CD14-positive monocyte (primary cell): ENCODE results near the gene CCDC197. TPM values are rescaled to one million over a fixed set of nuclear protein-coding genes. Genes with fewer than 3 reads are reported as not detected.
A peak's percentile ranks its signal among the peaks of the same experiment; 100 is the strongest.

Experiments used
- DNase-seq, 3 donors: peaks; one replicate each; pipeline ENCODE4 v3.0.0-alpha.2; 2011 to 2022
- H2AFZ ChIP-seq: 2 replicates; pipeline ENCODE4 v1.6.0; 2012; ENCODE audit warnings: mild to moderate bottlenecking, low read depth, low read length, inconsistent platforms; ENCODE audit not compliant: insufficient read depth, poor library complexity, severe bottlenecking
- H3K27ac ChIP-seq, 2 donors: 1 replicate in 1 of 2; 2 replicates in 1 of 2; pipeline ENCODE4 v1.5.1; 2012 to 2013; ENCODE audit warnings: low read length in 2 of 2, control low read depth in 1 of 2, inconsistent platforms in 1 of 2, low read depth in 1 of 2, mild to moderate bottlenecking in 1 of 2
- H3K27me3 ChIP-seq, 2 donors: one replicate each; pipeline versions ENCODE4 v1.6.0 to v1.6.1; 2011 to 2013; ENCODE audit warnings: low read length in 2 of 2; ENCODE audit not compliant: control insufficient read depth in 2 of 2, insufficient read depth in 2 of 2
- H3K36me3 ChIP-seq, 2 donors: replicated peaks in 1 of 2; 1 replicate in 1 of 2; 2 replicates in 1 of 2; pipeline versions ENCODE4 v1.5.1 to v1.6.1; 2012 to 2013; ENCODE audit warnings: low read length in 2 of 2, control low read depth in 1 of 2, inconsistent platforms in 1 of 2, mild to moderate bottlenecking in 1 of 2; ENCODE audit not compliant: insufficient read depth in 2 of 2, control insufficient read depth in 1 of 2
- H3K4me1 ChIP-seq, 2 donors: 1 replicate in 1 of 2; 2 replicates in 1 of 2; pipeline versions ENCODE4 v1.5.1 to v1.6.1; 2012 to 2013; ENCODE audit warnings: low read length in 2 of 2, control low read depth in 1 of 2, inconsistent platforms in 1 of 2, mild to moderate bottlenecking in 1 of 2, moderate library complexity in 1 of 2; ENCODE audit not compliant: insufficient read depth in 2 of 2, control insufficient read depth in 1 of 2
- H3K4me2 ChIP-seq: replicated peaks from 2 replicates; pipeline ENCODE3; 2012; ENCODE audit warnings: low read length, moderate library complexity, mild to moderate bottlenecking; ENCODE audit not compliant: poor library complexity, severe bottlenecking; ENCODE audit errors: extremely low read depth
- H3K4me3 ChIP-seq, 3 experiments: fragments of 200-600 bp in 1 of 3; sonication (generic) in 1 of 3; replicated peaks in 1 of 3; 1 replicate in 2 of 3; 2 replicates in 1 of 3; pipeline ENCODE4 v1.5.1; 2011 to 2013; ENCODE audit warnings: low read length in 3 of 3, mild to moderate bottlenecking in 3 of 3, control low read depth in 2 of 3, low read depth in 2 of 3, inconsistent platforms in 1 of 3, moderate library complexity in 1 of 3
- H3K79me2 ChIP-seq: 2 replicates; pipeline ENCODE4 v1.6.0; 2012; ENCODE audit warnings: mild to moderate bottlenecking, control low read depth, inconsistent platforms, low read length, moderate library complexity; ENCODE audit not compliant: insufficient read depth
- H3K9ac ChIP-seq: 2 replicates; pipeline ENCODE4 v1.6.0; 2017; ENCODE audit warnings: low read length, mild to moderate bottlenecking; ENCODE audit not compliant: insufficient read depth, poor library complexity, severe bottlenecking
- H3K9me3 ChIP-seq, 2 donors: replicated peaks in 1 of 2; 1 replicate in 1 of 2; 2 replicates in 1 of 2; pipeline versions ENCODE4 v1.5.1 to v1.6.1; 2012 to 2013; ENCODE audit warnings: low read length in 2 of 2, control low read depth in 1 of 2; ENCODE audit not compliant: control insufficient read depth in 1 of 2, insufficient read depth in 1 of 2
- H4K20me1 ChIP-seq: 2 replicates; pipeline ENCODE4 v1.6.0; 2012; ENCODE audit warnings: mild to moderate bottlenecking, low read length, control low read depth, moderate library complexity; ENCODE audit not compliant: insufficient read depth
- H3K27ac Mint-ChIP-seq, 7 donors: one replicate each; pipeline ENCODE4 v1.8.0; 2020; ENCODE audit warnings: mild to moderate bottlenecking in 7 of 7, mixed read lengths in 7 of 7, moderate library complexity in 6 of 7, inconsistent platforms in 2 of 7
- H3K27me3 Mint-ChIP-seq, 3 donors: one replicate each; pipeline ENCODE4 v1.8.0; 2021 to 2022; ENCODE audit warnings: low read depth in 3 of 3, mild to moderate bottlenecking in 3 of 3, mixed read lengths in 3 of 3, moderate library complexity in 3 of 3, inconsistent platforms in 1 of 3
- H3K36me3 Mint-ChIP-seq, 2 donors: one replicate each; pipeline ENCODE4 v1.8.0; 2020; ENCODE audit warnings: mixed read lengths in 2 of 2, inconsistent platforms in 1 of 2, mild to moderate bottlenecking in 1 of 2
- H3K4me1 Mint-ChIP-seq: one replicate; pipeline ENCODE4 v1.8.0; 2020; ENCODE audit warnings: mild to moderate bottlenecking, mixed read lengths
- H3K4me3 Mint-ChIP-seq, 2 donors: one replicate each; pipeline ENCODE4 v1.8.0; 2020; ENCODE audit warnings: mild to moderate bottlenecking in 2 of 2, mixed read lengths in 2 of 2, moderate library complexity in 1 of 2
- H3K9me3 Mint-ChIP-seq, 7 donors: one replicate each; pipeline ENCODE4 v1.8.0; 2020 to 2022; ENCODE audit warnings: mixed read lengths in 7 of 7, mild to moderate bottlenecking in 6 of 7, moderate library complexity in 6 of 7, inconsistent platforms in 2 of 7
- CTCF ChIP-seq: fragments of 200-600 bp; IDR thresholded peaks from one replicate; pipeline ENCODE4 v1.8.0; 2022; ENCODE audit warnings: antibody characterized with exemption, mild to moderate bottlenecking
- WGBS: methylation state at CpG from one replicate; pipeline ENCODE4 v1.1.5; 2013; ENCODE audit warnings: missing lambda C conversion rate; ENCODE audit not compliant: insufficient coverage; 5-methylcytosine and 5-hydroxymethylcytosine counted together
- intact Hi-C, 2 donors: fragments of 100-400 bp; cut with micrococcal nuclease; formaldehyde crosslinking; loops; one replicate each; pipeline versions ENCODE4 v1.15.0 to v1.15.1; 2023
- polyA plus RNA-seq, 3 donors: library from polyadenylated mRNA; depleted of rRNA in 1 of 3; unstranded in 2 of 3; stranded (reverse) in 1 of 3; fragments of 300-500 nt in 2 of 3; fragments of >200 nt in 1 of 3; fragmentation: Illumina TruSeq in 2 of 3; gene quantifications; 1 replicate in 2 of 3; 2 replicates in 1 of 3; pipeline ENCODE4 v1.2.3, GENCODE V29; 2012 to 2021

Gene CCDC197
- polyA plus RNA-seq, 3 donors: not detected

- Mint-ChIP-seq H3K36me3 (peaks cover 0 to 6% of the 10 kb centered on the region in 2 donors), H3K27me3 (peaks cover 3 to 14% (median 6%) of the 10 kb centered on the region in 3 donors), H3K9me3 (peaks cover 0 to 1% (median 0%) of the 10 kb centered on the region in 7 donors), H3K27ac (peak overlapping the region; percentile 23 to 91 (median 88)), H3K4me1 (peaks cover 68% of the 10 kb centered on the region), H3K4me3 (peak overlapping the region; percentile 90 to 98)
- Histone ChIP-seq H4K20me1 (no peaks in the 10 kb centered on the region), H3K4me1 (peaks cover 54 to 62% of the 10 kb centered on the region in 2 donors), H3K79me2 (no peaks in the 10 kb centered on the region), H2AFZ (peak overlapping the region; percentile 73), H3K36me3 (no peaks in the 10 kb centered on the region), H3K27ac (peak overlapping the region in 1 of 2 donors; percentile 83), H3K4me3 (peak overlapping the region; percentile 55 to 77 (median 69)), H3K9ac (peak overlapping the region; percentile 68), H3K27me3 (no peaks in the 10 kb centered on the region), H3K4me2 (peak overlapping the region; percentile 77), H3K9me3 (no peaks in the 10 kb centered on the region)
- peak; percentile 79 to 83 (median 80) for DNase-seq
- intact Hi-C loops: loop anchor here (1.0 to 2.0 kb wide), 3 partner anchors 10 to 30 kb away; no protein-coding TSS in a partner anchor
- TF ChIP-seq CTCF: peak; percentile 82
- 0% methylated on average over 1 of the region's 9 CpGs for WGBS
Measured at GRCh38 chr14:93970585-93970964, 26.5 kb upstream of the CCDC197 start.

GRCh38 chr14:93970965-93971634 is 26.0 kb upstream of the CCDC197 start:
- peaks cover 54 to 57% of the 10 kb centered on the region in 2 donors for H3K4me1 ChIP-seq
- 4% methylated on average over 3 of the region's 15 CpGs for whole genome bisulfite sequencing
- peak; percentile 75 to 86 (median 77) for DNase-seq
- peak overlapping the region; percentile 55 to 77 (median 69) for H3K4me3 ChIP-seq
- H3K79me2 ChIP-seq: no peaks in the 10 kb centered on the region
- peak overlapping the region in 1 of 2 donors; percentile 83 for H3K27ac ChIP-seq
- no peaks in the 10 kb centered on the region for H3K9me3 ChIP-seq
- TF ChIP-seq CTCF: peak; percentile 55
- Mint-ChIP-seq H3K27ac (peak overlapping the region; percentile 23 to 91 (median 88)), H3K27me3 (peaks cover 3 to 14% (median 6%) of the 10 kb centered on the region in 3 donors), H3K4me3 (peak overlapping the region; percentile 90 to 98), H3K36me3 (peaks cover 0 to 8% of the 10 kb centered on the region in 2 donors), H3K9me3 (peaks cover 0 to 1% (median 0%) of the 10 kb centered on the region in 7 donors), H3K4me1 (peaks cover 68% of the 10 kb centered on the region)
- H3K36me3 ChIP-seq: no peaks in the 10 kb centered on the region
- H3K27me3 ChIP-seq: no peaks in the 10 kb centered on the region
- H3K9ac ChIP-seq: peak overlapping the region; percentile 68
- peak overlapping the region; percentile 77 for H3K4me2 ChIP-seq
- peak overlapping the region; percentile 73 for H2AFZ ChIP-seq
- intact Hi-C loops: loop anchor here (1.0 to 2.0 kb wide), 3 partner anchors 11 to 30 kb away; no protein-coding TSS in a partner anchor
- no peaks in the 10 kb centered on the region for H4K20me1 ChIP-seq
